Fibroblast of lung (primary cell): Measurements from ENCODE around the gene CLMP.

ENCODE experiments used
- EZH2 ChIP-seq: IDR thresholded peaks from 2 replicates; pipeline ENCODE4 v1.5.1; 2012; ENCODE audit warnings: low read length, control low read depth, mild to moderate bottlenecking; ENCODE audit errors: missing control alignments
- TF ChIP-seq, protein P1 (sequence below), 2 donors: IDR thresholded peaks in 1 of 2; conservative IDR thresholded peaks in 1 of 2; 1 replicate in 1 of 2; 2 replicates in 1 of 2; pipeline ENCODE4 v1.5.1; 2011 to 2012; ENCODE audit warnings: low read length in 2 of 2, control low read depth in 1 of 2, inconsistent platforms in 1 of 2, low read depth in 1 of 2, mild to moderate bottlenecking in 1 of 2

GRCh38 chr11:123137431-123138224 lies 57.4 kb downstream of the CLMP start:
- TF ChIP-seq EZH2: no peak
- TF ChIP-seq, protein P1, sequence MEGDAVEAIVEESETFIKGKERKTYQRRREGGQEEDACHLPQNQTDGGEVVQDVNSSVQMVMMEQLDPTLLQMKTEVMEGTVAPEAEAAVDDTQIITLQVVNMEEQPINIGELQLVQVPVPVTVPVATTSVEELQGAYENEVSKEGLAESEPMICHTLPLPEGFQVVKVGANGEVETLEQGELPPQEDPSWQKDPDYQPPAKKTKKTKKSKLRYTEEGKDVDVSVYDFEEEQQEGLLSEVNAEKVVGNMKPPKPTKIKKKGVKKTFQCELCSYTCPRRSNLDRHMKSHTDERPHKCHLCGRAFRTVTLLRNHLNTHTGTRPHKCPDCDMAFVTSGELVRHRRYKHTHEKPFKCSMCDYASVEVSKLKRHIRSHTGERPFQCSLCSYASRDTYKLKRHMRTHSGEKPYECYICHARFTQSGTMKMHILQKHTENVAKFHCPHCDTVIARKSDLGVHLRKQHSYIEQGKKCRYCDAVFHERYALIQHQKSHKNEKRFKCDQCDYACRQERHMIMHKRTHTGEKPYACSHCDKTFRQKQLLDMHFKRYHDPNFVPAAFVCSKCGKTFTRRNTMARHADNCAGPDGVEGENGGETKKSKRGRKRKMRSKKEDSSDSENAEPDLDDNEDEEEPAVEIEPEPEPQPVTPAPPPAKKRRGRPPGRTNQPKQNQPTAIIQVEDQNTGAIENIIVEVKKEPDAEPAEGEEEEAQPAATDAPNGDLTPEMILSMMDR (conservative IDR thresholded peaks at IDR 0.05 in 1 of 2, IDR thresholded peaks at IDR 0.05 in 1 of 2; ENCODE audit: low read depth in 1 of 2, low read length in 2 of 2): peak; percentile 25 to 38
